K562 (cell line): Measurements from ENCODE around the gene CRYBG2. TPM values are rescaled to one million over a fixed set of nuclear protein-coding genes. Genes with fewer than 3 reads are reported as not detected.
A peak's percentile ranks its signal among the peaks of the same experiment; 100 is the strongest.

Source experiments
- ATAC-seq: fragments of 200-7000 bp; cut with Tn5 transposase; 3 replicates; pipeline ENCODE4 v1.9.1; 2020; ENCODE audit warnings: moderate library complexity
- BruUV-seq: library from RNA; stranded (reverse); fragments of 400-500 nt; replicated peaks from 2 replicates; lab custom pipeline; 2021; lab: Mats Ljungman, UMichigan
- CTCF ChIA-PET: fragments of 300-600 bp; formaldehyde crosslinking; extraction: SDS; loops from one replicate; lab custom pipeline; 2021; ENCODE audit warnings: low intra/inter-chr PET ratio; lab: Yijun Ruan, JAX
- POLR2A ChIA-PET: fragments of 300-600, 350-650 bp; sonication (Branson Sonifier 250); formaldehyde crosslinking; extraction: SDS; loops from one replicate; lab custom pipeline; 2021; ENCODE audit warnings: antibody characterized with exemption, inconsistent platforms; lab: Yijun Ruan, JAX
- DNase-seq, 4 experiments: peaks; one replicate each; pipeline versions ENCODE4 v3.0.0 to v3.0.0-alpha.2; 2011 to 2018; ENCODE audit warnings: low spot score in 3 of 4, mixed read lengths in 3 of 4; ENCODE audit errors: extremely low read depth in 1 of 4
- FAIRE-seq: peaks from 2 replicates; lab custom pipeline; 2011; peaks lifted over from hg19 to GRCh38; lab: Jason Lieb, UNC
- H2AFZ ChIP-seq: 2 replicates; pipeline ENCODE4 v1.6.0; 2011; ENCODE audit warnings: low read depth, low read length, control low read depth, inconsistent platforms
- H3K27ac ChIP-seq: fragments of 200-600 bp; 3 replicates; pipeline ENCODE4 v1.8.0; 2011; ENCODE audit warnings: low read depth, mild to moderate bottlenecking, control low read depth, inconsistent platforms, low read length, moderate library complexity, mixed read lengths; ENCODE audit errors: extremely low read depth
- H3K27me3 ChIP-seq, 2 experiments: fragments of 300-600 bp in 1 of 2; 2 replicates in 1 of 2; 3 replicates in 1 of 2; pipeline versions ENCODE4 v1.6.0 to v1.8.0; 2011; ENCODE audit warnings: inconsistent platforms in 2 of 2, low read length in 2 of 2, mild to moderate bottlenecking in 1 of 2, mixed read lengths in 1 of 2, moderate library complexity in 1 of 2; ENCODE audit not compliant: control insufficient read depth in 2 of 2, insufficient read depth in 2 of 2
- H3K36me3 ChIP-seq: fragments of 300-600 bp; 3 replicates; pipeline ENCODE4 v1.8.0; 2011; ENCODE audit warnings: mild to moderate bottlenecking, low read length, inconsistent platforms; ENCODE audit not compliant: control insufficient read depth, insufficient read depth
- H3K4me1 ChIP-seq, 2 experiments: fragments of 200-600 bp in 1 of 2; replicated peaks in 1 of 2; 2 replicates in 1 of 2; 3 replicates in 1 of 2; pipeline versions ENCODE4 v1.5.1 to v1.8.0; 2011; ENCODE audit warnings: inconsistent platforms in 2 of 2, low read length in 2 of 2, mild to moderate bottlenecking in 1 of 2, mixed read lengths in 1 of 2, moderate library complexity in 1 of 2; ENCODE audit not compliant: control insufficient read depth in 2 of 2, insufficient read depth in 2 of 2
- H3K4me2 ChIP-seq: 2 replicates; pipeline ENCODE4 v1.6.1; 2011; ENCODE audit warnings: low read length, control low read depth, inconsistent platforms, mixed read lengths; ENCODE audit not compliant: insufficient read depth
- H3K4me3 ChIP-seq: fragments of 200-600 bp; sonication (generic), shearing (Covaris generic); 2 replicates; pipeline ENCODE4 v1.5.1; 2016; ENCODE audit warnings: control low read depth, inconsistent platforms
- H3K79me2 ChIP-seq: fragments of 200-600 bp; 3 replicates; pipeline ENCODE4 v1.8.0; 2011; ENCODE audit warnings: low read length, inconsistent platforms; ENCODE audit not compliant: control insufficient read depth, insufficient read depth
- H3K9ac ChIP-seq, 2 experiments: 2 replicates each; pipeline versions ENCODE4 v1.6.0 to v1.6.1; 2011; ENCODE audit warnings: low read depth in 2 of 2, low read length in 2 of 2, control low read depth in 1 of 2, inconsistent platforms in 1 of 2, mild to moderate bottlenecking in 1 of 2, mixed read lengths in 1 of 2; ENCODE audit not compliant: insufficient read depth in 1 of 2
- H3K9me1 ChIP-seq: one replicate; pipeline ENCODE4 v1.6.0; 2011; ENCODE audit warnings: inconsistent platforms, mild to moderate bottlenecking, low read length, moderate library complexity; ENCODE audit not compliant: control insufficient read depth, insufficient read depth
- H3K9me3 ChIP-seq: replicated peaks from 2 replicates; pipeline ENCODE4 v1.5.1; 2011; ENCODE audit warnings: low read depth, low read length, inconsistent platforms; ENCODE audit not compliant: control insufficient read depth, insufficient read depth
- H4K20me1 ChIP-seq: replicated peaks from 2 replicates; pipeline ENCODE4 v1.6.1; 2011; ENCODE audit warnings: low read length, inconsistent platforms, mixed read lengths; ENCODE audit not compliant: control insufficient read depth, insufficient read depth
- JUN ChIP-seq, 2 experiments: sonication (generic) in 1 of 2; formaldehyde crosslinking in 1 of 2; IDR thresholded peaks; 2 replicates each; pipeline versions ENCODE4 v1.6.1 to v1.8.0; 2012 to 2022; ENCODE audit warnings: borderline replicate concordance in 2 of 2, mild to moderate bottlenecking in 2 of 2, improper control_type of control experiment in 1 of 2, low read depth in 1 of 2, low read length in 1 of 2, missing genetic modification reagents in 1 of 2
- MCM5 ChIP-seq: fragments of 450-650 bp; IDR thresholded peaks from 2 replicates; pipeline ENCODE4 v1.6.1; 2016; ENCODE audit warnings: low read depth
- MCM7 ChIP-seq, 2 experiments: fragments of 450-650 bp; IDR thresholded peaks; 2 replicates each; pipeline ENCODE4 v1.6.1; 2016 to 2018
- NCOA2 ChIP-seq, 2 experiments: fragments of 450-650 bp; IDR thresholded peaks; 2 replicates each; pipeline ENCODE4 v1.6.1; 2018; ENCODE audit warnings: mild to moderate bottlenecking in 2 of 2, moderate library complexity in 1 of 2; ENCODE audit not compliant: partially characterized antibody in 2 of 2
- NFIC ChIP-seq: fragments of 450-650 bp; IDR thresholded peaks from 2 replicates; pipeline ENCODE4 v1.6.1; 2017; ENCODE audit warnings: mild to moderate bottlenecking, inconsistent platforms
- NUFIP1 ChIP-seq: fragments of 450-650 bp; IDR thresholded peaks from 2 replicates; pipeline ENCODE4 v1.6.1; 2018; ENCODE audit not compliant: partially characterized antibody
- SMAD3 ChIP-seq: fragments of 450-650 bp; formaldehyde crosslinking; conservative IDR thresholded peaks from 2 replicates; pipeline ENCODE4 v1.4.0; 2020; ENCODE audit warnings: mild to moderate bottlenecking
- TAF15 ChIP-seq: fragments of 200-400 bp; formaldehyde crosslinking; IDR thresholded peaks from 2 replicates; pipeline ENCODE4 v1.6.1; 2017; ENCODE audit warnings: mild to moderate bottlenecking, low read depth, low read length, moderate library complexity
- TCFL5 ChIP-seq: fragments of 250-450 bp; sonication (Bioruptor Pico); conservative IDR thresholded peaks from 2 replicates; pipeline ENCODE4 v1.6.1; 2021; ENCODE audit warnings: mild to moderate bottlenecking, moderate library complexity, matching md5 sums
- ZBTB1 ChIP-seq: sonication (generic); formaldehyde crosslinking; IDR thresholded peaks from 2 replicates; pipeline ENCODE4 v1.8.1; 2023; ENCODE audit warnings: missing genetic modification reagents, low read depth, mild to moderate bottlenecking, borderline replicate concordance
- WGBS: fragments of 100-300 bp; shearing (Covaris generic); methylation state at CpG from one replicate; pipeline ENCODE4 v1.1.6; 2016; ENCODE audit warnings: low coverage, mixed read lengths; ENCODE audit not compliant: insufficient coverage; ENCODE audit errors: missing lambda C conversion rate; 5-methylcytosine and 5-hydroxymethylcytosine counted together
- in situ Hi-C: fragments of 300-500 bp; cut with MboI; formaldehyde crosslinking; loops from 4 replicates; pipeline ENCODE4 v1.15.0; 2018; ENCODE audit warnings: inconsistent platforms, mixed read lengths
- intact Hi-C: fragments of 100-400 bp; cut with micrococcal nuclease; formaldehyde crosslinking; loops from 2 replicates; pipeline ENCODE4 v1.14.2; 2022
- polyA plus RNA-seq, 8 experiments: library from polyadenylated mRNA; depleted of rRNA in 4 of 8; stranded (reverse) in 5 of 8; unstranded in 3 of 8; fragments of >200 nt; fragmentation: Nextera tagmentation in 2 of 8; fragmentation: Illumina TruSeq in 1 of 8; extraction: Ambion mirVana in 2 of 8; extraction: Trizol in 1 of 8; gene quantifications; 2 replicates each; pipeline versions ENCODE4 v1.2.1 to v1.2.3, GENCODE V29; 2011 to 2014; ENCODE audit warnings: inconsistent platforms in 1 of 8, missing spikeins in 1 of 8
- total RNA-seq, 7 experiments: library from RNA; depleted of rRNA in 6 of 7; stranded (reverse); fragments of >200 nt in 6 of 7; fragmentation: Illumina TruSeq in 2 of 7; extraction: Trizol in 2 of 7; gene quantifications; 2 replicates each; pipeline versions ENCODE4 v1.2.1 to v1.2.3, GENCODE V29; 2011 to 2021; ENCODE audit warnings: low replicate concordance in 1 of 7
- TF ChIP-seq, protein P1 (sequence below): fragments of 250-450 bp; sonication (Bioruptor Pico); IDR thresholded peaks from 2 replicates; pipeline ENCODE4 v1.8.0; 2022; ENCODE audit warnings: moderate library complexity, mild to moderate bottlenecking, inconsistent platforms
- TF ChIP-seq, protein P2 (sequence below): fragments of 250-450 bp; sonication (Bioruptor Pico); IDR thresholded peaks from 2 replicates; pipeline ENCODE4 v1.4.0; 2020; ENCODE audit warnings: mild to moderate bottlenecking
- TF ChIP-seq, protein P3 (sequence below): fragments of 450-650 bp; IDR thresholded peaks from 2 replicates; pipeline ENCODE4 v1.6.1; 2018; ENCODE audit warnings: mild to moderate bottlenecking, low read depth; ENCODE audit not compliant: partially characterized antibody
- TF ChIP-seq, protein P4 (sequence below): sonication (generic); formaldehyde crosslinking; IDR thresholded peaks from 2 replicates; pipeline ENCODE4 v1.8.0; 2022; ENCODE audit warnings: missing genetic modification reagents, mild to moderate bottlenecking, borderline replicate concordance
- TF ChIP-seq, protein P5 (sequence below), 2 experiments: fragments of 450-650 bp; IDR thresholded peaks; 2 replicates each; pipeline ENCODE4 v1.6.1; 2016

Gene CRYBG2
- total and polyA plus RNA-seq, 9 of the 15 experiments (the other 6 are each of a cell fraction or from before 2014, with no cell fraction given): 0.39 to 8.5 (median 3.7) TPM

DNA sequence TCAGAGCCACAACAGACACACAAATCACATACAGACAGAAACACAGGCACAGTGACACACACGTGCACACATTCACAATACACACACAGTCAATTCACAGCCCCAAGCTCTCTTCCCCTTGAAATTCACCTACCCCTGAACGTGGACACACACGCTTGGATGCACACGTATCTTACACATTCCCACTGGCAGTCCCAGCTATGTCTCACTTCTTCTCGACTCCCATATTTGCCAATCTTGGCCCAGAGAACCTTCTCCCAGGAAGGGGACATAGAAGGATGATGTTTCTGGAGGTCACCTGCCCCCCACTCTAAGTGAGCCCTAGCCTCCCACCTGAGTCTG lies 1.6 kb downstream of the CRYBG2 start:
- no peak overlapping the region for H3K27ac ChIP-seq
- no peaks in the 10 kb centered on the region for H3K9me1 ChIP-seq
- in situ Hi-C loops: no loop called here
- H2AFZ ChIP-seq: peak overlapping the region; percentile 81
- H3K36me3 ChIP-seq: no peaks in the 10 kb centered on the region
- intact Hi-C loops: no loop called here
- H3K4me1 ChIP-seq: peaks cover 23 to 36% of the 10 kb centered on the region in 2 experiments
- BruUV-seq: no TSS peak
- WGBS: 53% methylated on average over 5 of the region's 5 CpGs
- H3K4me2 ChIP-seq: no peak overlapping the region
- H3K4me3 ChIP-seq: no peak overlapping the region
- H3K9ac ChIP-seq: peak overlapping the region in 1 of 2 experiments; percentile 3; a peak in 1 of 4 replicates
- ChIA-PET POLR2A (interaction anchor here (1.6 kb wide), 1 partner anchor 25 kb away, joined by 6 read pairs; no protein-coding TSS in a partner anchor), CTCF (no interaction called here)
- H4K20me1 ChIP-seq: no peaks in the 10 kb centered on the region
- DNase-seq (no peak), ATAC-seq (no peak), FAIRE-seq (peak; percentile 67)
- H3K9me3 ChIP-seq: no peaks in the 10 kb centered on the region
- H3K79me2 ChIP-seq: no peaks in the 10 kb centered on the region
- no peaks in the 10 kb centered on the region for H3K27me3 ChIP-seq
- no peak for TF ChIP-seq NUFIP1
- TF ChIP-seq, protein P1, sequence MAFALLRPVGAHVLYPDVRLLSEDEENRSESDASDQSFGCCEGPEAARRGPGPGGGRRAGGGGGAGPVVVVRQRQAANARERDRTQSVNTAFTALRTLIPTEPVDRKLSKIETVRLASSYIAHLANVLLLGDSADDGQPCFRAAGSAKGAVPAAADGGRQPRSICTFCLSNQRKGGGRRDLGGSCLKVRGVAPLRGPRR: no peak
- no peak for TF ChIP-seq SMAD3 (CRISPR knock-in tag)
- TF ChIP-seq, protein P2, sequence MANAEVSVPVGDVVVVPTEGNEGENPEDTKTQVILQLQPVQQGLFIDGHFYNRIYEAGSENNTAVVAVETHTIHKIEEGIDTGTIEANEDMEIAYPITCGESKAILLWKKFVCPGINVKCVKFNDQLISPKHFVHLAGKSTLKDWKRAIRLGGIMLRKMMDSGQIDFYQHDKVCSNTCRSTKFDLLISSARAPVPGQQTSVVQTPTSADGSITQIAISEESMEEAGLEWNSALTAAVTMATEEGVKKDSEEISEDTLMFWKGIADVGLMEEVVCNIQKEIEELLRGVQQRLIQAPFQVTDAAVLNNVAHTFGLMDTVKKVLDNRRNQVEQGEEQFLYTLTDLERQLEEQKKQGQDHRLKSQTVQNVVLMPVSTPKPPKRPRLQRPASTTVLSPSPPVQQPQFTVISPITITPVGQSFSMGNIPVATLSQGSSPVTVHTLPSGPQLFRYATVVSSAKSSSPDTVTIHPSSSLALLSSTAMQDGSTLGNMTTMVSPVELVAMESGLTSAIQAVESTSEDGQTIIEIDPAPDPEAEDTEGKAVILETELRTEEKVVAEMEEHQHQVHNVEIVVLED: no peak
- TF ChIP-seq NFIC: no peak
- TF ChIP-seq, protein P3, sequence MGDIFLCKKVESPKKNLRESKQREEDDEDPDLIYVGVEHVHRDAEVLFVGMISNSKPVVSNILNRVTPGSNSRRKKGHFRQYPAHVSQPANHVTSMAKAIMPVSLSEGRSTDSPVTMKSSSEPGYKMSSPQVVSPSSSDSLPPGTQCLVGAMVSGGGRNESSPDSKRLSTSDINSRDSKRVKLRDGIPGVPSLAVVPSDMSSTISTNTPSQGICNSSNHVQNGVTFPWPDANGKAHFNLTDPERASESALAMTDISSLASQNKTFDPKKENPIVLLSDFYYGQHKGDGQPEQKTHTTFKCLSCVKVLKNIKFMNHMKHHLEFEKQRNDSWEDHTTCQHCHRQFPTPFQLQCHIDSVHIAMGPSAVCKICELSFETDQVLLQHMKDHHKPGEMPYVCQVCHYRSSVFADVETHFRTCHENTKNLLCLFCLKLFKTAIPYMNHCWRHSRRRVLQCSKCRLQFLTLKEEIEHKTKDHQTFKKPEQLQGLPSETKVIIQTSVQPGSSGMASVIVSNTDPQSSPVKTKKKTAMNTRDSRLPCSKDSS: no peak
- no peak for TF ChIP-seq JUN (IDR thresholded peaks at IDR 0.05; ENCODE audit: borderline replicate concordance, low read depth, low read length)
- TF ChIP-seq JUN (CRISPR knock-in tag; IDR thresholded peaks at IDR 0.05; ENCODE audit: borderline replicate concordance): no peak
- TF ChIP-seq MCM5: no peak
- TF ChIP-seq TCFL5 (CRISPR knock-in tag): no peak
- TF ChIP-seq, protein P4, sequence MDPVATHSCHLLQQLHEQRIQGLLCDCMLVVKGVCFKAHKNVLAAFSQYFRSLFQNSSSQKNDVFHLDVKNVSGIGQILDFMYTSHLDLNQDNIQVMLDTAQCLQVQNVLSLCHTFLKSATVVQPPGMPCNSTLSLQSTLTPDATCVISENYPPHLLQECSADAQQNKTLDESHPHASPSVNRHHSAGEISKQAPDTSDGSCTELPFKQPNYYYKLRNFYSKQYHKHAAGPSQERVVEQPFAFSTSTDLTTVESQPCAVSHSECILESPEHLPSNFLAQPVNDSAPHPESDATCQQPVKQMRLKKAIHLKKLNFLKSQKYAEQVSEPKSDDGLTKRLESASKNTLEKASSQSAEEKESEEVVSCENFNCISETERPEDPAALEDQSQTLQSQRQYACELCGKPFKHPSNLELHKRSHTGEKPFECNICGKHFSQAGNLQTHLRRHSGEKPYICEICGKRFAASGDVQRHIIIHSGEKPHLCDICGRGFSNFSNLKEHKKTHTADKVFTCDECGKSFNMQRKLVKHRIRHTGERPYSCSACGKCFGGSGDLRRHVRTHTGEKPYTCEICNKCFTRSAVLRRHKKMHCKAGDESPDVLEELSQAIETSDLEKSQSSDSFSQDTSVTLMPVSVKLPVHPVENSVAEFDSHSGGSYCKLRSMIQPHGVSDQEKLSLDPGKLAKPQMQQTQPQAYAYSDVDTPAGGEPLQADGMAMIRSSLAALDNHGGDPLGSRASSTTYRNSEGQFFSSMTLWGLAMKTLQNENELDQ: no peak
- TF ChIP-seq MCM7 (IDR thresholded peaks at IDR 0.05): no peak
- no peak for TF ChIP-seq NCOA2 (IDR thresholded peaks at IDR 0.05; ENCODE audit: partially characterized antibody in 2 of 2)
- TF ChIP-seq TAF15: no peak
- no peak for TF ChIP-seq ZBTB1 (CRISPR knock-in tag)
- TF ChIP-seq, protein P5, sequence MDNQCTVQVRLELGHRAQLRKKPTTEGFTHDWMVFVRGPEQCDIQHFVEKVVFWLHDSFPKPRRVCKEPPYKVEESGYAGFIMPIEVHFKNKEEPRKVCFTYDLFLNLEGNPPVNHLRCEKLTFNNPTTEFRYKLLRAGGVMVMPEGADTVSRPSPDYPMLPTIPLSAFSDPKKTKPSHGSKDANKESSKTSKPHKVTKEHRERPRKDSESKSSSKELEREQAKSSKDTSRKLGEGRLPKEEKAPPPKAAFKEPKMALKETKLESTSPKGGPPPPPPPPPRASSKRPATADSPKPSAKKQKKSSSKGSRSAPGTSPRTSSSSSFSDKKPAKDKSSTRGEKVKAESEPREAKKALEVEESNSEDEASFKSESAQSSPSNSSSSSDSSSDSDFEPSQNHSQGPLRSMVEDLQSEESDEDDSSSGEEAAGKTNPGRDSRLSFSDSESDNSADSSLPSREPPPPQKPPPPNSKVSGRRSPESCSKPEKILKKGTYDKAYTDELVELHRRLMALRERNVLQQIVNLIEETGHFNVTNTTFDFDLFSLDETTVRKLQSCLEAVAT (IDR thresholded peaks at IDR 0.05): peak; percentile 47 to 63; a peak in 2 of 4 replicates
